ENCODE measurements around the gene ITGB5. TPM values are rescaled to one million over a fixed set of nuclear protein-coding genes. Genes with fewer than 3 reads are reported as not detected.

The ITGB5 gene
- polyA plus RNA-seq, 1 experiment = 393 TPM

- ChIA-PET CTCF (interaction anchor here (1.2 to 2.1 kb wide), 2 partner anchors 97 to 122 kb away, joined by 3 to 13 read pairs; no protein-coding TSS in a partner anchor), POLR2A (no interaction called here)
- Histone ChIP-seq H3K27me3 (ENCODE audit: control insufficient read depth, insufficient read depth, low read length) (no peaks in the 10 kb centered on the region), H3K36me3 (ENCODE audit: control insufficient read depth, insufficient read depth, low read length) (no peaks in the 10 kb centered on the region; the same call in 1 of the 2 replicates), H3K4me3 (ENCODE audit: low read depth, low read length) (no peak overlapping the region)
- no peak for DNase-seq (ENCODE audit: low read depth)
- no peak for TF ChIP-seq CTCF (IDR thresholded peaks at IDR 0.05; ENCODE audit: insufficient read depth, low read depth, low read length)
Measured at GRCh38 chr3:124882816-124883747, 4.1 kb downstream of the ITGB5 start.

DNA sequence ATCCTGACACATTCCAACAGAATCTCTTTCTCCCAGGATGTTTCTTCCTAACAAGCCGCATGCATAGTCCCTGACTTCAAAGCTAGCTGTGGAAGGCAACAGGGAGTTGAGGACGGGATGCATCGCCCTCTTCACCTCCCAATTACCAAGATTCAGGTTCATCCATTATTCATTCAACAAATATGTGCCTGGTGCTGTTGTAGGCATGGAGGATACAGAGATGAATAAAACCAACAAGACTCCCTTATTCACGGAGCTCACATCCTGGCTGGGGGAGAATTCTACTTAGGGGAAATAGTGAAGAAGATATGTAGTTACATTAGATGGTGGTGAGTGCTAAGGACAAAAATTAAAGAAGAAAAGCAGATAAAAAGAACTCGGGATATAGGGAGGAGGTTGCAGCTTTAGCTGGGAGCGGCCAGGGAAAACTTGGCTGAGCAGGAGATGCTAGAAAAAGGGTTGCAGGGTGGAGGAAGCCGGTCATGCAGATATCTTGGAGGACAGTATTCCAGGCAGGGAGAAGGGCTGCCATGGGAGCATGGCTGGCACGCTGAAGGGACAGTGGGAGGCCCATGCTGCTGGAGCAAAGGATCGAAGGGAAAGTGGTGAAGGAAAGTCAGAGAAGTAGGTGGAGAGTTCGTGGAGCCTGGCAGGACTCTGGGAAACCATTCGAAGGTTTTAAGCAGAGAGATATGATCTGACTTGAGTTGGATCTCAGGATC, 5.0 kb downstream of the ITGB5 start:
- Histone ChIP-seq H3K36me3 (ENCODE audit: control insufficient read depth, insufficient read depth, low read length) (no peaks in the 10 kb centered on the region; the same call in 1 of the 2 replicates), H3K4me3 (ENCODE audit: low read depth, low read length) (no peak overlapping the region), H3K27me3 (ENCODE audit: control insufficient read depth, insufficient read depth, low read length) (no peaks in the 10 kb centered on the region)
- ChIA-PET CTCF (interaction anchor here (2.1 kb wide), 1 partner anchor 121 kb away, joined by 13 read pairs; no protein-coding TSS in a partner anchor), POLR2A (no interaction called here)
- TF ChIP-seq CTCF (IDR thresholded peaks at IDR 0.05; ENCODE audit: insufficient read depth, low read depth, low read length) = no peak
- DNase-seq (ENCODE audit: low read depth) = no peak

GRCh38 chr3:124879337-124879680, 7.9 kb downstream of the ITGB5 start:
- ChIA-PET POLR2A (no interaction called here), CTCF (interaction anchor here (1.4 to 1.9 kb wide), 2 partner anchors 22 to 118 kb away, joined by 5 to 6 read pairs; no protein-coding TSS in a partner anchor)
- TF ChIP-seq CTCF (IDR thresholded peaks at IDR 0.05; ENCODE audit: insufficient read depth, low read depth, low read length) = no peak
- H3K36me3 ChIP-seq (ENCODE audit: control insufficient read depth, insufficient read depth, low read length) = no peaks in the 10 kb centered on the region; the same call in 1 of the 2 replicates
- no peak overlapping the region for H3K4me3 ChIP-seq (ENCODE audit: low read depth, low read length)
- no peak for DNase-seq (ENCODE audit: low read depth)
- no peaks in the 10 kb centered on the region for H3K27me3 ChIP-seq (ENCODE audit: control insufficient read depth, insufficient read depth, low read length)

- POLR2A ChIA-PET = interaction anchor here (0.7 kb wide), 1 partner anchor 36 kb away, joined by 3 read pairs; no protein-coding TSS in a partner anchor
- no peak for TF ChIP-seq CTCF (IDR thresholded peaks at IDR 0.05; ENCODE audit: insufficient read depth, low read depth, low read length)
- CTCF ChIA-PET = interaction anchor here (1.4 to 1.9 kb wide), 2 partner anchors 22 to 118 kb away, joined by 5 to 6 read pairs; no protein-coding TSS in a partner anchor
- Histone ChIP-seq H3K4me3 (ENCODE audit: low read depth, low read length) (no peak overlapping the region), H3K36me3 (ENCODE audit: control insufficient read depth, insufficient read depth, low read length) (no peaks in the 10 kb centered on the region; the same call in 1 of the 2 replicates), H3K27me3 (ENCODE audit: control insufficient read depth, insufficient read depth, low read length) (no peaks in the 10 kb centered on the region)
- peak; percentile 90 for DNase-seq (ENCODE audit: low read depth)
Measured at GRCh38 chr3:124878561-124879336, 8.4 kb downstream of the ITGB5 start.
